Chondrocyte (in vitro differentiated cells): ENCODE data around the gene DSC3. TPM values are rescaled to one million over a fixed set of nuclear protein-coding genes. Genes with fewer than 3 reads are reported as not detected.

Experiments
- DNase-seq: peaks from one replicate; pipeline ENCODE4 v3.0.0; 2021; ENCODE audit warnings: mixed read lengths, low spot score
- H3K27ac Mint-ChIP-seq: one replicate; pipeline ENCODE4 v1.8.0; 2021; ENCODE audit warnings: mild to moderate bottlenecking, moderate library complexity, mixed read lengths; ENCODE audit not compliant: unreplicated experiment
- H3K27me3 Mint-ChIP-seq: 2 replicates; pipeline ENCODE4 v1.8.0; 2021; ENCODE audit warnings: low read depth, mixed read lengths
- H3K36me3 Mint-ChIP-seq: 2 replicates; pipeline ENCODE4 v1.8.0; 2021; ENCODE audit warnings: low read depth, mixed read lengths
- H3K4me1 Mint-ChIP-seq: 2 replicates; pipeline ENCODE4 v1.8.0; 2021; ENCODE audit warnings: low read depth, mild to moderate bottlenecking, mixed read lengths
- H3K4me3 Mint-ChIP-seq: one replicate; pipeline ENCODE4 v1.8.0; 2021; ENCODE audit warnings: mild to moderate bottlenecking, moderate library complexity, mixed read lengths; ENCODE audit not compliant: unreplicated experiment
- H3K9me3 Mint-ChIP-seq: 2 replicates; pipeline ENCODE4 v1.8.0; 2021; ENCODE audit warnings: low read depth, mixed read lengths
- total RNA-seq: library from RNA; stranded (reverse); gene quantifications from 3 replicates; pipeline ENCODE4 v1.2.1, GENCODE V29; 2021
- TF ChIP-seq, protein P1 (sequence below): fragments of 200-600 bp; sonication (generic); IDR thresholded peaks from 2 replicates; pipeline ENCODE4 v1.5.0; 2021; ENCODE audit warnings: antibody characterized with exemption, mild to moderate bottlenecking, moderate library complexity

DSC3 gene
- total RNA-seq, 1 donor from 2014 or later, result 3.2 TPM

GRCh38 chr18:31061945-31062344 is 19.4 kb upstream of the DSC3 start:
- no peaks in the 10 kb centered on the region for H3K9me3 Mint-ChIP-seq
- TF ChIP-seq, protein P1, sequence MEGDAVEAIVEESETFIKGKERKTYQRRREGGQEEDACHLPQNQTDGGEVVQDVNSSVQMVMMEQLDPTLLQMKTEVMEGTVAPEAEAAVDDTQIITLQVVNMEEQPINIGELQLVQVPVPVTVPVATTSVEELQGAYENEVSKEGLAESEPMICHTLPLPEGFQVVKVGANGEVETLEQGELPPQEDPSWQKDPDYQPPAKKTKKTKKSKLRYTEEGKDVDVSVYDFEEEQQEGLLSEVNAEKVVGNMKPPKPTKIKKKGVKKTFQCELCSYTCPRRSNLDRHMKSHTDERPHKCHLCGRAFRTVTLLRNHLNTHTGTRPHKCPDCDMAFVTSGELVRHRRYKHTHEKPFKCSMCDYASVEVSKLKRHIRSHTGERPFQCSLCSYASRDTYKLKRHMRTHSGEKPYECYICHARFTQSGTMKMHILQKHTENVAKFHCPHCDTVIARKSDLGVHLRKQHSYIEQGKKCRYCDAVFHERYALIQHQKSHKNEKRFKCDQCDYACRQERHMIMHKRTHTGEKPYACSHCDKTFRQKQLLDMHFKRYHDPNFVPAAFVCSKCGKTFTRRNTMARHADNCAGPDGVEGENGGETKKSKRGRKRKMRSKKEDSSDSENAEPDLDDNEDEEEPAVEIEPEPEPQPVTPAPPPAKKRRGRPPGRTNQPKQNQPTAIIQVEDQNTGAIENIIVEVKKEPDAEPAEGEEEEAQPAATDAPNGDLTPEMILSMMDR, result no peak
- H3K4me3 Mint-ChIP-seq, result no peak overlapping the region
- H3K27me3 Mint-ChIP-seq, result peaks cover 20% of the 10 kb centered on the region
- peaks cover 11% of the 10 kb centered on the region for H3K4me1 Mint-ChIP-seq
- DNase-seq, result no peak
- H3K27ac Mint-ChIP-seq, result no peak overlapping the region
- no peaks in the 10 kb centered on the region for H3K36me3 Mint-ChIP-seq

GRCh38 chr18:31058897-31059296 is 16.4 kb upstream of the DSC3 start:
- no peaks in the 10 kb centered on the region for H3K9me3 Mint-ChIP-seq
- H3K4me3 Mint-ChIP-seq, result no peak overlapping the region
- no peaks in the 10 kb centered on the region for H3K36me3 Mint-ChIP-seq
- H3K27me3 Mint-ChIP-seq, result peaks cover 32% of the 10 kb centered on the region
- no peak overlapping the region for H3K27ac Mint-ChIP-seq
- H3K4me1 Mint-ChIP-seq, result peaks cover 7% of the 10 kb centered on the region
- DNase-seq, result no peak
- TF ChIP-seq, protein P1, result no peak

- Mint-ChIP-seq H3K27me3 (peaks cover 35% of the 10 kb centered on the region), H3K36me3 (no peaks in the 10 kb centered on the region), H3K27ac (no peak overlapping the region), H3K4me1 (peaks cover 7% of the 10 kb centered on the region), H3K4me3 (no peak overlapping the region), H3K9me3 (peaks cover 2% of the 10 kb centered on the region)
- TF ChIP-seq, protein P1, result no peak
- no peak for DNase-seq
These were observed 15.4 kb upstream of the DSC3 start for GRCh38 chr18:31057917-31058316.

DNA sequence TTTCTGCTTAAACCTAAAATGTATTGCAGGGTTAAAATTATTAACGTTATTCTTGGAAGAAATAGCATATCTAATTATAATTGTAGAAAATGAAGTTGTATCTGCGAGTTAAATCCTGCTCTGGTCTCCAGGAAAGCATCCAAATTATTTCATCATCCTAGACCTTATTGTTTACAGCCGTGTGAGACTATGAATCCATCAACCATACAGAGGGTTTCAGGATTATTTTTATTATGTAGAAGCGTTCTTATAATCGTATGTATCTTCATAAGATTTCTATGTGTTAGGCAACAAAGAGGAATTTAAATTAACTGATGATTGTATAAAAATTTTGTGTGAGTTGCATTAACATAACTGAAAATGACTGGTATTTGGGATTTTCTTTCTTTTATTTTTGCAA is 14.5 kb upstream of the DSC3 start:
- no peak for DNase-seq
- Mint-ChIP-seq H3K27ac (no peak overlapping the region), H3K4me1 (peaks cover 2% of the 10 kb centered on the region), H3K9me3 (peaks cover 7% of the 10 kb centered on the region), H3K4me3 (no peak overlapping the region), H3K27me3 (peaks cover 42% of the 10 kb centered on the region), H3K36me3 (no peaks in the 10 kb centered on the region)
- TF ChIP-seq, protein P1, result no peak

GRCh38 chr18:31056296-31056695 is 13.8 kb upstream of the DSC3 start:
- Mint-ChIP-seq H3K4me3 (no peak overlapping the region), H3K36me3 (no peaks in the 10 kb centered on the region), H3K27me3 (peaks cover 44% of the 10 kb centered on the region), H3K4me1 (no peaks in the 10 kb centered on the region), H3K9me3 (peaks cover 7% of the 10 kb centered on the region), H3K27ac (no peak overlapping the region)
- TF ChIP-seq, protein P1, result no peak
- DNase-seq, result no peak
